Ovary (tissue), 9 donors: ENCODE measurements around the gene OGFOD2. TPM values are rescaled to one million over a fixed set of nuclear protein-coding genes. Genes with fewer than 3 reads are reported as not detected.

Source experiments
- DNase-seq, 5 donors: peaks; one replicate each; pipeline ENCODE4 v3.0.0-alpha.2; 2019 to 2020
- H3K27ac ChIP-seq, 2 donors: fragments of 200-600 bp; one replicate each; pipeline versions ENCODE4 v1.5.1 to v1.8.0; 2019 to 2022
- H3K27me3 ChIP-seq: fragments of 200-600 bp; one replicate; pipeline ENCODE4 v1.8.0; 2022
- H3K36me3 ChIP-seq: fragments of 200-600 bp; sonication (generic); one replicate; pipeline ENCODE4 v1.5.1; 2019
- H3K4me1 ChIP-seq: one replicate; pipeline ENCODE4 v1.8.1; 2013; ENCODE audit warnings: mild to moderate bottlenecking, moderate library complexity; ENCODE audit not compliant: insufficient read depth
- H3K4me3 ChIP-seq: fragments of 200-600 bp; sonication (generic); one replicate; pipeline ENCODE4 v1.5.1; 2017
- H3K9me3 ChIP-seq, 2 donors: fragments of 200-600 bp in 1 of 2; sonication (generic) in 1 of 2; one replicate each; pipeline versions ENCODE4 v1.5.1 to v1.8.1; 2013 to 2019; ENCODE audit warnings: mild to moderate bottlenecking in 1 of 2, moderate library complexity in 1 of 2
- CTCF ChIP-seq, 3 donors: fragments of 450-650 bp in 2 of 3; fragments of 200-600 bp in 1 of 3; IDR thresholded peaks; one replicate each; pipeline versions ENCODE4 v1.5.1 to v1.8.0; 2016 to 2022; ENCODE audit warnings: antibody characterized with exemption in 3 of 3, mild to moderate bottlenecking in 1 of 3
- EP300 ChIP-seq: sonication (generic); formaldehyde crosslinking; IDR thresholded peaks from one replicate; pipeline ENCODE4 v1.6.1; 2017; ENCODE audit warnings: antibody characterized with exemption
- POLR2A ChIP-seq: fragments of 450-650 bp; IDR thresholded peaks from one replicate; pipeline ENCODE4 v1.6.1; 2017; ENCODE audit warnings: antibody characterized with exemption, mild to moderate bottlenecking, moderate library complexity
- WGBS, 3 donors: extraction: QIAGEN DNeasy Blood & Tissue Kit in 1 of 3; methylation state at CpG; one replicate each; pipeline versions ENCODE4 v1.1.5 to v1.1.7; 2013 to 2017; 5-methylcytosine and 5-hydroxymethylcytosine counted together
- intact Hi-C, 4 donors: fragments of 100-400 bp; cut with DNase I; formaldehyde crosslinking; loops; one replicate each; pipeline versions ENCODE4 v1.11.0 to v1.15.1; 2022 to 2023
- polyA plus RNA-seq, 2 donors: library from polyadenylated mRNA; stranded (reverse); fragments of 200-250 nt in 1 of 2; fragments of 350-450 nt in 1 of 2; fragmentation: Illumina TruSeq in 1 of 2; extraction: RNeasy Lipid Tissue Mini Kit (QIAGEN cat#74804) in 1 of 2; gene quantifications; one replicate each; pipeline ENCODE4 v1.2.3, GENCODE V29; 2013 to 2014
- total RNA-seq, 7 donors: library from RNA; depleted of rRNA in 2 of 7; stranded (reverse); fragments of >200 nt in 2 of 7; fragmentation: NEBNext Ultra II Directional in 3 of 7; extraction: Animal tissue kit (Norgen Biotek cat#: 25700) in 3 of 7; gene quantifications; one replicate each; pipeline versions ENCODE4 v1.1.0 to v1.2.4, GENCODE V29; 2016 to 2023
- donor health status: DM: no; HTN: no; CAD: no; lungs with moderate emphysema.
- donor health status: DM: no; HTN: no; CAD: no.
- donor health status: Bipolar disorder and iron deficiency.
- donor health status: DM: yes; HTN: yes; CAD: no.
- donor health status: DM: no; HTN: no; CAD: no.
- donor health status: DM: yes; HTN: yes; CAD: no.

Gene OGFOD2
- total and polyA plus RNA-seq, 9 donors: 1.4 to 17.6 (median 16.8) TPM

DNA sequence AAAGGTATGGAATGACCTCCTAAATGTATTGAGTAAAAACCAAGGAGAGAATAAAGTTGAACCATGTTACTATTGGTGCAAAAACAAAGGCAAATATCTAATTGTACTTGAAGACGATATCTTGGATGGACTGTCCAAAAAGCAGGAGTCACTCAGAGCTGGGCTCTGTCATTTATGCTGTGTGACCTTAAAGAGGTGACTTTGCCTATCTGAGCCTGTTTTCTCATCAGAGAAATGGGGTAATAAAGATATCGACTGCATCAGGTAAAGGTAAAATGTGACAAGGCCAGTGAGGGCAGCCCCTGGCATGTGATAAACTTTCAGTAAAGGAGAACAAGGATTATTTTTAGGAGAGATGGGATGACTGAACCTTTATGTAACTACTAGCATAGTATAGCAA lies 6.9 kb upstream of the OGFOD2 start:
- intact Hi-C loops: no loop called here
- Histone ChIP-seq H3K36me3 (no peaks in the 10 kb centered on the region), H3K27ac (no peak overlapping the region), H3K27me3 (no peaks in the 10 kb centered on the region), H3K4me3 (no peak overlapping the region), H3K4me1 (peaks cover 22% of the 10 kb centered on the region), H3K9me3 (no peaks in the 10 kb centered on the region)
- no peak for TF ChIP-seq POLR2A
- no peak for DNase-seq
- 70 to 84% (median 79%) methylated on average over 2 of the region's 2 CpGs for whole genome bisulfite sequencing, 3 donors

DNA sequence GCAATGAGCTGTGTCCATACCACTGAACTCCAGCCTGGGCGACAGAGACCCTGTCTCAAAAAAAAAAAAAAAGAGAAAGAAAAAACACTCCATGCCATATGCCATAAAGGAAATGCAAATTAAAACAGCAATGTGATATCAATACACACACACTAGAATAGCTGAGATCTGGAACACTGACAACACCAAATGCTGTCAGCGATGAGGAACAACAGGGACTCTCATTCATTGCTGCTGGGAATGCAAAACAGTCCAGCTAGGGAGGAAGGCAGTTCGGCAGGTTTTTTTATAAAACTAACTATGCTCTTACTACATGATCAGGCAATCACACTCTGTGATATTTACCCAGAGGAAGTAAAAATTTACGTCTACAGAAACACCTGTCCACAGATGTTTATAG lies 5.4 kb upstream of the OGFOD2 start:
- peaks cover 10% of the 10 kb centered on the region for H3K4me1 ChIP-seq
- no peak overlapping the region for H3K4me3 ChIP-seq
- no peaks in the 10 kb centered on the region for H3K9me3 ChIP-seq
- H3K27me3 ChIP-seq: no peaks in the 10 kb centered on the region
- 29 to 46% (median 37%) methylated on average over 4 of the region's 4 CpGs for WGBS, 3 donors
- DNase-seq: no peak
- intact Hi-C loops: no loop called here
- H3K36me3 ChIP-seq: no peaks in the 10 kb centered on the region
- H3K27ac ChIP-seq: no peak overlapping the region
- no peak for TF ChIP-seq EP300
- no peak for TF ChIP-seq POLR2A
- no peak for TF ChIP-seq CTCF (IDR thresholded peaks at IDR 0.05)

DNA sequence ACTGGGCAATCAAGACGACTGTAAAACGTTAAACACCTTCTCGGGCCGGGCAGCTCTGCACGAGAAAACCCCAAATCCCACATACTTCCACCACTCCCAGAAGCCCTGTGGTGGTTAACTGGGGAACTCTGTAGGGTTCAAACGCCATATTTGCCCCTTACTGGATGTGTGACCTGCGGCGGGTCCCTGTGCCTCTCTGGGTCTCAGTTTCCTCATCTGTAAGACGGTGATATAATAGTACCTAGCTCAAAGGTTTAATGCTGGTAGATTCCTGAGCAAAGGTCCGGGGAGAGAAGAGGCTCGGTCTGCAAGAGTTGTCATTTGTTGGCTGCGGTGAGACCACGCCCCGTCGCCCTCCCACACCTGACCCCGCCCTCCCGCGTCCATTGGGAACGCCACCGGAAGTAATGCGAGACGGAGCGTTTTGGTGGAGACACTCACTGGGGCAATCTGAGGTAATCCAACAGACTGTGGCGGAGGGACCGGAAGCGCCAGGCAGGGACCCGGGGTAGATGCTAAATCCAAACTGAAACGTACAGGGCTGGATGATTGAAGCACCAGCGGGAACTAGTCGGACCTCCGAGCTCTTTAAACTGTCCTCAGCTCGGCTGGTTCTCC lies 661 bp upstream of the OGFOD2 start:
- no peaks in the 10 kb centered on the region for H3K27me3 ChIP-seq
- DNase-seq: peak; percentile 98 to 99 (median 98)
- intact Hi-C loops: no loop called here
- H3K4me1 ChIP-seq: peaks cover 6% of the 10 kb centered on the region
- TF ChIP-seq EP300 (no peak), POLR2A (no peak), CTCF (IDR thresholded peaks at IDR 0.05) (no peak)
- no peaks in the 10 kb centered on the region for H3K9me3 ChIP-seq
- peak overlapping the region; percentile 81 for H3K4me3 ChIP-seq
- H3K27ac ChIP-seq: peak overlapping the region; percentile 95 to 97
- H3K36me3 ChIP-seq: no peaks in the 10 kb centered on the region
- WGBS, 3 donors: 0 to 1% (median 1%) methylated on average over 30 to 32 of the region's 32 CpGs

DNA sequence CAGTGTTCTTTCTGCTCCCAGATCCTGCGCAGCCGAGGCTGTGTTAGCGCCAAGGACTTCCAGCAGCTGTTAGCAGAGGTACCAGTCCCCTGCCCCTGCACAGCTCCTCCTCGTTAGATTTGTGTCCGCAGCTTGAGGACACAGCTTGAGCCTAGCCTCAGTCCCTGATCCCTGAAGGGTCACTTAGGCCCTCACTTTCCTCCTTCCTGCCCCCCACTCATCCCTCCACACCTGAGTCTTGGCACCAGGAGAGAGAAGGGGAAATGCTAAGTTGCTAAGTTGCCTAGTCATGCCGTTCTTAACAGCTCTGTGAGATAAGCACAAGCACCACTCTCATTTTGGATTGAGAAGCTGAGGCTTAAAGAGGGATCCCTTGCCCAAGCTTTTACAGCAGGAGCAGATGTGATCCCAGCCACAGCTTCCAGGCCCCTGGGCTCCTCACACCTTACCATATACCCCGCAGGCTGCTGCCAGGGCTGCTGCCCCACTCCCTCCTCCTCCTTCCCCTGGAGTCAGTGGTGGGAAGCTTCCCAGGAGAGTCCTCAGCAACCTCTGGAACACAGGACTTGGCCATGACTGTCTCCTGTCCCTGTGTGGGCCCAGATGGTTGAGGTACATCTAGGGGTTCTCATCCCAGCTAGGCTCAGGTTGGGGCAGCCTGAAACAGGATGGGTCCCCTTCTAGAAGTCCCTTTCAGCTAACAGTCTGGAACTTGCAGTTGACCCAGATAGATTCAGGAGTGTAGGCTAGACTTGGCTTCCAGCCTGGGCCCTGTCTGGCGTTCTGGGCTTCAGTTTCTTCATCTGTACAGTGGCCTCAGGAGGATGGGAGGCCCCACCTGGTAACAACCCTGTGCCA lies 975 bp downstream of the OGFOD2 start:
- Histone ChIP-seq H3K27me3 (no peaks in the 10 kb centered on the region), H3K9me3 (no peaks in the 10 kb centered on the region), H3K27ac (no peak overlapping the region), H3K4me1 (peaks cover 10% of the 10 kb centered on the region), H3K4me3 (peak overlapping the region; percentile 81), H3K36me3 (no peaks in the 10 kb centered on the region)
- 5 to 8% (median 6%) methylated on average over 8 of the region's 8 CpGs for WGBS, 3 donors
- peak in 1 of 5 donors; percentile 28 for DNase-seq
- intact Hi-C loops: loop anchor here in 3 of 4 donors (5.0 kb wide), 2 partner anchors 66 to 256 kb away; partner anchors contain the start of genes MPHOSPH9 (in 2 of the 3) and MTRFR (in 2 of the 3)
- no peak for TF ChIP-seq CTCF (IDR thresholded peaks at IDR 0.05)
- TF ChIP-seq EP300: no peak
- TF ChIP-seq POLR2A: no peak
